ENCODE data around the gene CAMK1D. TPM values are rescaled to one million over a fixed set of nuclear protein-coding genes. Genes with fewer than 3 reads are reported as not detected.

CAMK1D gene
- total RNA-seq, 3 donors from 2014 or later (not counting 1 experiment from before 2014, with no cell fraction given) = 44.2 to 56.4 (median 49.7) TPM

DNA sequence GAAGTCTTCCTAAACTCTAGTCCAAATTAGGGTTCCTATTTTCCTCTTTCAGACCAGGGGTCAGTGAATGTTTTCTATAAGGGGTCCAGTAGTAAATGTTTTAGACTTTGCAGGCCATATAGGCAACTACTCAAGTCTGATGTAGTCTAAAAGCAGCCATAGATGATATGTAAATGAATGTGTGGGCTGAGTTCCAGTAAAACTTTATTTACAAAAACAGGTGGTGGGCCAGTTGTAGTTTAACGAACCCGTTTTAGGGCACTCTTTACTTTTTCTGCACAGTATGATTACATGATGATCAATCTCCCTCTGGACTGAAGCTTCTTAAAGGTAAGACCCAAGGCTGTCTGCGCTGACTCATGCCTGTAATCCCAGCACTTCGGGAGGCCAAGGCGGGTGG lies 243.6 kb downstream of the CAMK1D start:
- H3K36me3 Mint-ChIP-seq = no peaks in the 10 kb centered on the region

DNA sequence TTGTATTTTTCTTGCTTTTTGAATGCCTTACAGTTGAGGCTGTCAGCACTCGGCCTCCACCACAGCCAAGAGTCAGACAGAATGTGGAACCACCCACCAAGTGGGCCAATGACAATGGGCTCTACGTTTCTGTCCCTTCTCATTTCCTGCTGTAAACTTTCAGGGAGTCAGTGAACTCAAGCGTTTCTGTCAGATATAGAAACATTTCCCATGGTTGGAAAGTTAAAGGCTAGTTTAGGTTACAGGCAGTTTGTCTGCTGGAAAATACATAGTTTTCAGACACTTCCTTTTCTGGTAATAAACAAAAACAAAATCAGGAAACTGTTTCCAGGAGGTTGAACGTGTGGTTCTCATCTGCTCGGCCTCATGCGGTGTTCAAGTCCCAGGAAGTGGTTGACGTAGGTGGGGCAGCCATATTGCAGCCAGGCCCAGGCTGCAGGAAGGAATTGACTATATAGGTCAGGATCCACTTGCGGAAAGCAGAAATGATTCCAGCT lies 245.1 kb downstream of the CAMK1D start:
- no peak overlapping the region for H3K4me3 ChIP-seq (ENCODE audit: low read length)
- H3K4me1 ChIP-seq (ENCODE audit: control insufficient read depth, insufficient read depth, low read length) = peaks cover 23% of the 10 kb centered on the region
- intact Hi-C loops (cut with micrococcal nuclease) = no loop called here

More for the DNA sequence above, 243.6 kb downstream of the CAMK1D start:
- Histone ChIP-seq H3K4me3 (ENCODE audit: low read length) (no peak overlapping the region), H3K9me3 (ENCODE audit: control insufficient read depth, insufficient read depth, low read length) (peaks cover 4% of the 10 kb centered on the region), H3K27me3 (ENCODE audit: control insufficient read depth, insufficient read depth, low read length) (no peaks in the 10 kb centered on the region), H3K4me1 (ENCODE audit: control insufficient read depth, insufficient read depth, low read length) (peaks cover 33% of the 10 kb centered on the region), H3K27ac (ENCODE audit: low read length) (no peak overlapping the region), H3K36me3 (ENCODE audit: control insufficient read depth, insufficient read depth, low read length) (no peaks in the 10 kb centered on the region)
- ATAC-seq (no peak), DNase-seq (no peak)
- Mint-ChIP-seq H3K4me3 (no peak overlapping the region), H3K27me3 (ENCODE audit: low read depth in 2 of 2) (no peaks in the 10 kb centered on the region), H3K27ac (peak overlapping the region; percentile 3 to 5), H3K4me1 (peaks cover 43 to 47% of the 10 kb centered on the region in 2 donors), H3K9me3 (no peaks in the 10 kb centered on the region)
- TF ChIP-seq, protein P1, sequence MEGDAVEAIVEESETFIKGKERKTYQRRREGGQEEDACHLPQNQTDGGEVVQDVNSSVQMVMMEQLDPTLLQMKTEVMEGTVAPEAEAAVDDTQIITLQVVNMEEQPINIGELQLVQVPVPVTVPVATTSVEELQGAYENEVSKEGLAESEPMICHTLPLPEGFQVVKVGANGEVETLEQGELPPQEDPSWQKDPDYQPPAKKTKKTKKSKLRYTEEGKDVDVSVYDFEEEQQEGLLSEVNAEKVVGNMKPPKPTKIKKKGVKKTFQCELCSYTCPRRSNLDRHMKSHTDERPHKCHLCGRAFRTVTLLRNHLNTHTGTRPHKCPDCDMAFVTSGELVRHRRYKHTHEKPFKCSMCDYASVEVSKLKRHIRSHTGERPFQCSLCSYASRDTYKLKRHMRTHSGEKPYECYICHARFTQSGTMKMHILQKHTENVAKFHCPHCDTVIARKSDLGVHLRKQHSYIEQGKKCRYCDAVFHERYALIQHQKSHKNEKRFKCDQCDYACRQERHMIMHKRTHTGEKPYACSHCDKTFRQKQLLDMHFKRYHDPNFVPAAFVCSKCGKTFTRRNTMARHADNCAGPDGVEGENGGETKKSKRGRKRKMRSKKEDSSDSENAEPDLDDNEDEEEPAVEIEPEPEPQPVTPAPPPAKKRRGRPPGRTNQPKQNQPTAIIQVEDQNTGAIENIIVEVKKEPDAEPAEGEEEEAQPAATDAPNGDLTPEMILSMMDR (IDR thresholded peaks at IDR 0.05) = no peak
- 94% methylated on average over 5 of the region's 5 CpGs for WGBS (ENCODE audit: insufficient coverage)
- intact Hi-C loops (cut with micrococcal nuclease) = no loop called here

DNA sequence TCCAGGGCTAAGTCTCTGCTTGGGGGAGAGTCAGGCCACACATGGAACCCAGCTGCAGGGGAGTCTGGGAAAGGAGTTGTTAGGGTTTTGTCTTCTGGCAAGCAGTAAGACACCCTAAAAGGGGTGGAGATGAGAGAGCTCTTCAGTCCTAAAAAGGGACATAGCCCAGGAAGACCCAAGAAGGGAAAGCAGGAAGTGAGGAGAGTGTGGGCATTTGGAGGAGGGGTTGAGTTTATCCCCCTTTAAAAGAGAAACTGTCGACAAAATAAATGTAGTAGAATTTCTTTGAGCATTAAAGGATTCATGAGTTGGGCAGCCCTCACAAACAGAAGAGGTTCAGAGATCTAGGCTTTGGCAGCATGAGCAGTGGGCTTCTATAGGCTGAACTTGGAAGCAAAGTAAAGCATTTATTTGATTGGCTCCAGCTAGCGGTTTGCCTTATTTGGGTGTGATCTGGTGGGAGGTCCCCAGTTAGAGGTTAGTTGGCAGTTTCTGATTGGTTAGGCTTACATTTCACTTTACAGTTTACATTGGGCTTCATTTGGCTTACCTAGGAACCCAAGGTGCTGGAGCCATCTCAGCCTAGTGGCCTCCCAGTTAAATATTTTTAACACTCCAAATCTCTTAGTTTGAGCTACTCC lies 246.7 kb downstream of the CAMK1D start:
- H3K36me3 Mint-ChIP-seq = no peaks in the 10 kb centered on the region
- TF ChIP-seq, protein P1 (IDR thresholded peaks at IDR 0.05) = no peak
- Histone ChIP-seq H3K27ac (ENCODE audit: low read length) (no peak overlapping the region), H3K9me3 (ENCODE audit: control insufficient read depth, insufficient read depth, low read length) (peaks cover 4% of the 10 kb centered on the region), H3K27me3 (ENCODE audit: control insufficient read depth, insufficient read depth, low read length) (no peaks in the 10 kb centered on the region), H3K4me3 (ENCODE audit: low read length) (no peak overlapping the region), H3K4me1 (ENCODE audit: control insufficient read depth, insufficient read depth, low read length) (peaks cover 22% of the 10 kb centered on the region), H3K36me3 (ENCODE audit: control insufficient read depth, insufficient read depth, low read length) (no peaks in the 10 kb centered on the region)
- peaks cover 42 to 50% of the 10 kb centered on the region in 2 donors for H3K4me1 Mint-ChIP-seq
- DNase-seq = no peak
- intact Hi-C loops (cut with micrococcal nuclease) = no loop called here
- no peak overlapping the region for H3K4me3 Mint-ChIP-seq
- peak overlapping the region in 1 of 2 donors; percentile 26 for H3K27ac Mint-ChIP-seq
- H3K27me3 Mint-ChIP-seq (ENCODE audit: low read depth in 2 of 2) = no peaks in the 10 kb centered on the region
- no peaks in the 10 kb centered on the region for H3K9me3 Mint-ChIP-seq
- WGBS (ENCODE audit: insufficient coverage) = 92% methylated on average over 2 of the region's 2 CpGs
- no peak for ATAC-seq

More for the DNA sequence above, 245.1 kb downstream of the CAMK1D start:
- DNase-seq (peak in 1 of 2 donors; percentile 68), ATAC-seq (peak; percentile 64 to 82 (median 64))
- Mint-ChIP-seq H3K27ac (peak overlapping the region; percentile 60 to 88), H3K9me3 (no peaks in the 10 kb centered on the region), H3K4me3 (peak overlapping the region; percentile 69), H3K4me1 (peaks cover 41 to 48% of the 10 kb centered on the region in 2 donors), H3K27me3 (ENCODE audit: low read depth in 2 of 2) (no peaks in the 10 kb centered on the region), H3K36me3 (no peaks in the 10 kb centered on the region)
- Histone ChIP-seq H3K27ac (ENCODE audit: low read length) (peak overlapping the region; percentile 58), H3K36me3 (ENCODE audit: control insufficient read depth, insufficient read depth, low read length) (no peaks in the 10 kb centered on the region), H3K27me3 (ENCODE audit: control insufficient read depth, insufficient read depth, low read length) (no peaks in the 10 kb centered on the region), H3K9me3 (ENCODE audit: control insufficient read depth, insufficient read depth, low read length) (peaks cover 4% of the 10 kb centered on the region)
- TF ChIP-seq, protein P1 (IDR thresholded peaks at IDR 0.05) = no peak
- WGBS (ENCODE audit: insufficient coverage) = 14% methylated on average over 8 of the region's 8 CpGs
